Muscle layer of duodenum (tissue), 2 donors: ENCODE measurements around the gene FRZB.
"Not testable (repeated sequence)": the region's sequence is repeated elsewhere in the genome, so short reads cannot be mapped to it uniquely, and the experiment has no call there.

Experiments used
- H3K27ac ChIP-seq: one replicate; pipeline ENCODE4 v1.7.0; 2013; ENCODE audit warnings: mild to moderate bottlenecking, low read length
- H3K27me3 ChIP-seq: one replicate; pipeline ENCODE4 v1.7.0; 2013; ENCODE audit warnings: low read depth, mild to moderate bottlenecking, control low read depth, low read length
- H3K36me3 ChIP-seq, 2 donors: one replicate each; pipeline ENCODE4 v1.7.0; 2013; ENCODE audit warnings: low read length in 2 of 2, control low read depth in 1 of 2, mild to moderate bottlenecking in 1 of 2; ENCODE audit not compliant: insufficient read depth in 2 of 2, control insufficient read depth in 1 of 2
- H3K4me1 ChIP-seq, 2 donors: one replicate each; pipeline ENCODE4 v1.7.0; 2013; ENCODE audit warnings: low read length in 2 of 2, mild to moderate bottlenecking in 2 of 2, control low read depth in 1 of 2, moderate library complexity in 1 of 2; ENCODE audit not compliant: insufficient read depth in 2 of 2, control insufficient read depth in 1 of 2
- H3K4me3 ChIP-seq, 2 donors: one replicate each; pipeline ENCODE4 v1.7.0; 2013; ENCODE audit warnings: low read length in 2 of 2, low read depth in 1 of 2, mild to moderate bottlenecking in 1 of 2
- H3K9me3 ChIP-seq, 2 donors: one replicate each; pipeline ENCODE4 v1.7.0; 2013; ENCODE audit warnings: low read length in 2 of 2, control low read depth in 1 of 2, mild to moderate bottlenecking in 1 of 2; ENCODE audit not compliant: control insufficient read depth in 1 of 2
- donor health status: healthy.

FRZB gene

GRCh38 chr2:182903566-182903965 is 37.1 kb upstream of the FRZB start:
- no peaks in the 10 kb centered on the region for H3K9me3 ChIP-seq
- no peak overlapping the region for H3K4me3 ChIP-seq
- H3K4me1 ChIP-seq, result no peaks in the 10 kb centered on the region
- no peak overlapping the region for H3K27ac ChIP-seq
- no peaks in the 10 kb centered on the region for H3K27me3 ChIP-seq
- no peaks in the 10 kb centered on the region for H3K36me3 ChIP-seq

GRCh38 chr2:182901748-182902147 is 35.3 kb upstream of the FRZB start:
- Histone ChIP-seq H3K36me3 (no peaks in the 10 kb centered on the region), H3K27me3 (no peaks in the 10 kb centered on the region), H3K9me3 (no peaks in the 10 kb centered on the region), H3K27ac (no peak overlapping the region), H3K4me3 (no peak overlapping the region), H3K4me1 (no peaks in the 10 kb centered on the region)

GRCh38 chr2:182898718-182899117 is 32.3 kb upstream of the FRZB start:
- no peaks in the 10 kb centered on the region for H3K27me3 ChIP-seq
- H3K36me3 ChIP-seq, result peaks cover 0 to under 1% of the 10 kb centered on the region in 2 donors
- no peaks in the 10 kb centered on the region for H3K9me3 ChIP-seq
- no peaks in the 10 kb centered on the region for H3K4me1 ChIP-seq
- no peak overlapping the region for H3K27ac ChIP-seq
- H3K4me3 ChIP-seq, result no peak overlapping the region

GRCh38 chr2:182897137-182897536 is 30.7 kb upstream of the FRZB start:
- no peaks in the 10 kb centered on the region for H3K27me3 ChIP-seq
- H3K4me1 ChIP-seq, result no peaks in the 10 kb centered on the region
- no peak overlapping the region for H3K27ac ChIP-seq
- no peaks in the 10 kb centered on the region for H3K9me3 ChIP-seq
- no peak overlapping the region for H3K4me3 ChIP-seq
- peaks cover 0 to 4% of the 10 kb centered on the region in 2 donors for H3K36me3 ChIP-seq

- Histone ChIP-seq H3K4me3 (no peak overlapping the region), H3K9me3 (no peaks in the 10 kb centered on the region), H3K4me1 (no peaks in the 10 kb centered on the region), H3K36me3 (peaks cover 0 to 4% of the 10 kb centered on the region in 2 donors), H3K27ac (no peak overlapping the region), H3K27me3 (no peaks in the 10 kb centered on the region)
These were observed 29.4 kb upstream of the FRZB start for GRCh38 chr2:182895798-182896197.

GRCh38 chr2:182895169-182895568 is 28.7 kb upstream of the FRZB start:
- H3K27ac ChIP-seq, result no peak overlapping the region
- no peaks in the 10 kb centered on the region for H3K9me3 ChIP-seq
- no peaks in the 10 kb centered on the region for H3K27me3 ChIP-seq
- H3K4me1 ChIP-seq, result no peaks in the 10 kb centered on the region
- H3K4me3 ChIP-seq, result no peak overlapping the region
- peaks cover 0 to 4% of the 10 kb centered on the region in 2 donors for H3K36me3 ChIP-seq

GRCh38 chr2:182894174-182894573 is 27.7 kb upstream of the FRZB start:
- H3K9me3 ChIP-seq, result no peaks in the 10 kb centered on the region
- peaks cover 0 to 4% of the 10 kb centered on the region in 2 donors for H3K36me3 ChIP-seq
- no peak overlapping the region for H3K27ac ChIP-seq
- no peaks in the 10 kb centered on the region for H3K27me3 ChIP-seq
- no peak overlapping the region for H3K4me3 ChIP-seq
- no peaks in the 10 kb centered on the region for H3K4me1 ChIP-seq

- Histone ChIP-seq H3K4me3 (no peak overlapping the region), H3K36me3 (peaks cover 0 to 4% of the 10 kb centered on the region in 2 donors), H3K9me3 (no peaks in the 10 kb centered on the region), H3K27me3 (no peaks in the 10 kb centered on the region), H3K27ac (no peak overlapping the region), H3K4me1 (no peaks in the 10 kb centered on the region)
These were observed 27.2 kb upstream of the FRZB start for GRCh38 chr2:182893666-182894065.

- H3K9me3 ChIP-seq, H3K27me3 ChIP-seq, H3K4me3 ChIP-seq, H3K36me3 ChIP-seq, H3K4me1 ChIP-seq, H3K27ac ChIP-seq: not testable (repeated sequence)
These were observed 26.6 kb upstream of the FRZB start for GRCh38 chr2:182893035-182893434.

- Histone ChIP-seq H3K9me3 (no peaks in the 10 kb centered on the region), H3K4me3 (no peak overlapping the region), H3K27ac (no peak overlapping the region), H3K4me1 (no peaks in the 10 kb centered on the region), H3K27me3 (no peaks in the 10 kb centered on the region), H3K36me3 (peaks cover 0 to 4% of the 10 kb centered on the region in 2 donors)
These were observed 25.2 kb upstream of the FRZB start for GRCh38 chr2:182891611-182892010.

- Histone ChIP-seq H3K36me3 (peaks cover 0 to 4% of the 10 kb centered on the region in 2 donors), H3K27ac (no peak overlapping the region), H3K4me1 (no peaks in the 10 kb centered on the region), H3K9me3 (no peaks in the 10 kb centered on the region), H3K27me3 (no peaks in the 10 kb centered on the region), H3K4me3 (no peak overlapping the region)
These were observed 24.4 kb upstream of the FRZB start for GRCh38 chr2:182890773-182891378.

GRCh38 chr2:182890305-182890704 is 23.9 kb upstream of the FRZB start:
- Histone ChIP-seq H3K4me3 (no peak overlapping the region), H3K36me3 (peaks cover 0 to 4% of the 10 kb centered on the region in 2 donors), H3K9me3 (no peaks in the 10 kb centered on the region), H3K27me3 (no peaks in the 10 kb centered on the region), H3K4me1 (no peaks in the 10 kb centered on the region), H3K27ac (no peak overlapping the region)
